Liver (tissue), 9 donors: ENCODE measurements around the gene PHGDH. TPM values are rescaled to one million over a fixed set of nuclear protein-coding genes. Genes with fewer than 3 reads are reported as not detected.
A peak's percentile ranks its signal among the peaks of the same experiment; 100 is the strongest.

Experiments used
- DNase-seq: peaks from one replicate; pipeline ENCODE4 v3.0.0-alpha.2; 2017; ENCODE audit warnings: low spot score
- H3K27ac ChIP-seq, 2 donors: one replicate each; pipeline ENCODE4 v1.7.0; 2013; ENCODE audit warnings: inconsistent platforms in 2 of 2, low read length in 2 of 2, control low read depth in 1 of 2, low read depth in 1 of 2, mild to moderate bottlenecking in 1 of 2
- H3K27me3 ChIP-seq, 4 donors: one replicate each; pipeline versions ENCODE4 v1.6.1 to v1.7.0; 2013; ENCODE audit warnings: low read length in 3 of 4, inconsistent platforms in 1 of 4, mild to moderate bottlenecking in 1 of 4, moderate library complexity in 1 of 4; ENCODE audit not compliant: control insufficient read depth in 4 of 4, insufficient read depth in 4 of 4
- H3K36me3 ChIP-seq, 4 donors: one replicate each; pipeline versions ENCODE4 v1.6.1 to v1.7.0; 2013; ENCODE audit warnings: low read length in 3 of 4, mild to moderate bottlenecking in 3 of 4, low read depth in 1 of 4, moderate library complexity in 1 of 4; ENCODE audit not compliant: control insufficient read depth in 4 of 4, insufficient read depth in 3 of 4
- H3K4me1 ChIP-seq, 4 donors: one replicate each; pipeline versions ENCODE4 v1.6.1 to v1.7.0; 2013; ENCODE audit warnings: low read length in 3 of 4, mild to moderate bottlenecking in 3 of 4, moderate library complexity in 1 of 4; ENCODE audit not compliant: control insufficient read depth in 4 of 4, insufficient read depth in 4 of 4
- H3K4me3 ChIP-seq, 3 donors: one replicate each; pipeline versions ENCODE4 v1.6.1 to v1.7.0; 2013; ENCODE audit warnings: low read length in 3 of 3, control low read depth in 1 of 3, low read depth in 1 of 3, mild to moderate bottlenecking in 1 of 3
- H3K9ac ChIP-seq, 2 donors: one replicate each; pipeline ENCODE4 v1.7.0; 2013; ENCODE audit warnings: low read length in 2 of 2, mild to moderate bottlenecking in 2 of 2, moderate library complexity in 2 of 2, control low read depth in 1 of 2, low read depth in 1 of 2
- H3K9me3 ChIP-seq, 4 donors: one replicate each; pipeline versions ENCODE4 v1.6.1 to v1.7.0; 2013; ENCODE audit warnings: low read length in 3 of 4; ENCODE audit not compliant: control insufficient read depth in 4 of 4
- ATF3 ChIP-seq: IDR thresholded peaks from 2 replicates; pipeline ENCODE4 v1.6.1; 2016; ENCODE audit warnings: antibody characterized with exemption
- CTCF ChIP-seq: fragments of 150-350 bp; IDR thresholded peaks from 2 replicates; pipeline ENCODE4 v1.5.1; 2017; ENCODE audit warnings: improper control_type of control experiment, low read depth, low read length; ENCODE audit not compliant: missing input control
- EGR1 ChIP-seq, 2 donors: IDR thresholded peaks; 2 replicates each; pipeline ENCODE4 v1.6.1; 2016 to 2018; ENCODE audit warnings: antibody characterized with exemption in 2 of 2, low read depth in 2 of 2
- FOXA1 ChIP-seq: IDR thresholded peaks from 2 replicates; pipeline ENCODE4 v1.6.1; 2016; ENCODE audit warnings: antibody characterized with exemption
- FOXA2 ChIP-seq: IDR thresholded peaks from 2 replicates; pipeline ENCODE4 v1.6.1; 2016; ENCODE audit warnings: antibody characterized with exemption
- GABPA ChIP-seq, 2 donors: IDR thresholded peaks in 1 of 2; conservative IDR thresholded peaks in 1 of 2; 2 replicates each; pipeline ENCODE4 v1.6.1; 2016; ENCODE audit warnings: antibody characterized with exemption in 2 of 2, mild to moderate bottlenecking in 1 of 2, moderate library complexity in 1 of 2
- HNF4A ChIP-seq, 2 donors: conservative IDR thresholded peaks; 2 replicates each; pipeline ENCODE4 v1.6.1; 2016; ENCODE audit warnings: antibody characterized with exemption in 2 of 2, mild to moderate bottlenecking in 2 of 2
- HNF4G ChIP-seq: IDR thresholded peaks from 2 replicates; pipeline ENCODE4 v1.6.1; 2016; ENCODE audit warnings: antibody characterized with exemption
- JUND ChIP-seq, 2 donors: IDR thresholded peaks; 2 replicates each; pipeline ENCODE4 v1.6.1; 2016; ENCODE audit warnings: antibody characterized with exemption in 2 of 2
- MAX ChIP-seq: IDR thresholded peaks from 2 replicates; pipeline ENCODE4 v1.6.1; 2016; ENCODE audit warnings: antibody characterized with exemption
- NR2F2 ChIP-seq: IDR thresholded peaks from 2 replicates; pipeline ENCODE4 v1.6.1; 2016; ENCODE audit warnings: antibody characterized with exemption
- RAD21 ChIP-seq, 2 donors: IDR thresholded peaks; 2 replicates each; pipeline ENCODE4 v1.6.1; 2016; ENCODE audit warnings: antibody characterized with exemption in 2 of 2, mild to moderate bottlenecking in 2 of 2
- RXRA ChIP-seq, 2 donors: IDR thresholded peaks; 2 replicates each; pipeline ENCODE4 v1.6.1; 2017 to 2018; ENCODE audit warnings: antibody characterized with exemption in 2 of 2, mild to moderate bottlenecking in 1 of 2
- SP1 ChIP-seq: IDR thresholded peaks from 2 replicates; pipeline ENCODE4 v1.6.1; 2018; ENCODE audit warnings: antibody characterized with exemption, mild to moderate bottlenecking
- TAF1 ChIP-seq: conservative IDR thresholded peaks from 2 replicates; pipeline ENCODE4 v1.6.1; 2016; ENCODE audit warnings: antibody characterized with exemption, mild to moderate bottlenecking
- YY1 ChIP-seq: IDR thresholded peaks from 2 replicates; pipeline ENCODE4 v1.6.1; 2016; ENCODE audit warnings: antibody characterized with exemption, mild to moderate bottlenecking
- ZBTB33 ChIP-seq: IDR thresholded peaks from 2 replicates; pipeline ENCODE4 v1.6.1; 2016; ENCODE audit warnings: antibody characterized with exemption
- WGBS: extraction: QIAGEN DNeasy Blood & Tissue Kit; methylation state at CpG from one replicate; pipeline ENCODE4 v1.1.7; 2013; 5-methylcytosine and 5-hydroxymethylcytosine counted together
- polyA plus RNA-seq, 2 donors: library from polyadenylated mRNA; stranded (reverse) in 1 of 2; unstranded in 1 of 2; fragments of 200-250 nt in 1 of 2; fragments of >200 nt in 1 of 2; fragmentation: Nextera tagmentation in 1 of 2; extraction: Ambion mirVana in 1 of 2; gene quantifications; one replicate each; pipeline versions ENCODE4 v1.2.1 to v1.2.3, GENCODE V29; 2013 to 2015
- total RNA-seq, 2 donors: library from RNA; depleted of rRNA; stranded (reverse); fragments of >200 nt; gene quantifications; one replicate each; pipeline ENCODE4 v1.2.3, GENCODE V29; 2014
- TF ChIP-seq, protein P1 (sequence below): IDR thresholded peaks from 2 replicates; pipeline ENCODE4 v1.6.1; 2016; ENCODE audit warnings: antibody characterized with exemption, mild to moderate bottlenecking
- donor health status: healthy.
- donor health status: healthy.
- donor health status: healthy.
- donor health status: healthy.
- donor health status: healthy.

The PHGDH gene
- total and polyA plus RNA-seq, 4 donors, result 48.0 to 178 (median 80.5) TPM

DNA sequence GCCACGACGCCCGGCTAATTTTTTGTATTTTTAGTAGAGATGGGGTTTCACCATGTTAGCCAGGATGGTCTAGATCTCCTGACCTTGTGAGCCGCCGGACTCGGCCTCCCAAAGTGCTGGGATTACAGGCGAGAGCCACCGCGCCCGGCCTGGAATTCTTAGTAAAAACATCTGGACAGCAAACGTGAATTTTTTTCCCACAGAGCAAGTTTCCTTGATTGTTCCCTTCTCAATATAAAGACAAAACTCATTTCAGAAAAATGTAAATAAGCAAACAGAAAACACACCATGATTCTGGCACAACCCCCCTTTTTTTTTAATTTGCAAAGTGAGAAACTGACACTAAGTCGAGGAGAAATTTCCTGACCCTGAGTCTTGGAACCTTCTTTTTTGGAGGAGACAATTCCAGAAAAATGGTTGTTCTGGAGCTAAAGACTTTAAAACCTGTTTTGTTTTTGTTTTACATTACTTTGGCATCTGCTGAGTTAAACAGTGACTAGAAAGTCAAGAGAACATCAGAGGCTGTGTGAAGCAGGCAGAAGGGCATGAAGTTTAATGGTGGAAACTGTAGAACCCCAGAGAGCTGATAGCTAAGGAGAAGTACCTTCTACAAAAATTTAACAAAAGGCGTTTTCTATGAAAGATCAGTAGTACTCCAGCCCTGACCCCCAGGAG is 67.3 kb downstream of the PHGDH start:
- 81% methylated on average over 13 of the region's 13 CpGs for WGBS
- H3K4me3 ChIP-seq, result peak overlapping the region in 2 of 3 donors; percentile 21 to 37
- H3K27me3 ChIP-seq, result no peaks in the 10 kb centered on the region
- peak overlapping the region; percentile 85 for H3K27ac ChIP-seq
- TF ChIP-seq YY1 (peak; percentile 85), ZBTB33 (no peak), FOXA2 (no peak)
- H3K9ac ChIP-seq, result peak overlapping the region in 1 of 2 donors; percentile 94
- no peak for DNase-seq
- H3K9me3 ChIP-seq, result no peaks in the 10 kb centered on the region
- no peaks in the 10 kb centered on the region for H3K36me3 ChIP-seq
- H3K4me1 ChIP-seq, result peaks cover 11 to 65% (median 51%) of the 10 kb centered on the region in 4 donors

GRCh38 chr1:119779869-119780356 is 68.2 kb downstream of the PHGDH start:
- 8% methylated on average over 5 of the region's 5 CpGs for WGBS
- H3K36me3 ChIP-seq, result no peaks in the 10 kb centered on the region
- peak overlapping the region in 1 of 2 donors; percentile 94 for H3K9ac ChIP-seq
- peaks cover 11 to 65% (median 52%) of the 10 kb centered on the region in 4 donors for H3K4me1 ChIP-seq
- DNase-seq, result no peak
- H3K27me3 ChIP-seq, result no peaks in the 10 kb centered on the region
- TF ChIP-seq HNF4G, result peak; percentile 36
- TF ChIP-seq FOXA1, result peak; percentile 92
- TF ChIP-seq SP1, result peak; percentile 96
- TF ChIP-seq RXRA (IDR thresholded peaks at IDR 0.05), result peak; percentile 90 to 96
- TF ChIP-seq ATF3, result peak; percentile 83
- peak; percentile 50 to 96 for TF ChIP-seq EGR1 (IDR thresholded peaks at IDR 0.05; ENCODE audit: low read depth in 2 of 2)
- peak; percentile 72 to 86 for TF ChIP-seq HNF4A (conservative IDR thresholded peaks at IDR 0.05)
- TF ChIP-seq MAX, result peak; percentile 76
- peak in 1 of 2 donors; percentile 35 for TF ChIP-seq GABPA (IDR thresholded peaks at IDR 0.05 in 1 of 2, conservative IDR thresholded peaks at IDR 0.05 in 1 of 2)
- peak; percentile 56 to 63 for TF ChIP-seq RAD21 (IDR thresholded peaks at IDR 0.05)
- TF ChIP-seq CTCF, result no peak
- peak; percentile 94 for TF ChIP-seq FOXA2
- TF ChIP-seq, protein P1, sequence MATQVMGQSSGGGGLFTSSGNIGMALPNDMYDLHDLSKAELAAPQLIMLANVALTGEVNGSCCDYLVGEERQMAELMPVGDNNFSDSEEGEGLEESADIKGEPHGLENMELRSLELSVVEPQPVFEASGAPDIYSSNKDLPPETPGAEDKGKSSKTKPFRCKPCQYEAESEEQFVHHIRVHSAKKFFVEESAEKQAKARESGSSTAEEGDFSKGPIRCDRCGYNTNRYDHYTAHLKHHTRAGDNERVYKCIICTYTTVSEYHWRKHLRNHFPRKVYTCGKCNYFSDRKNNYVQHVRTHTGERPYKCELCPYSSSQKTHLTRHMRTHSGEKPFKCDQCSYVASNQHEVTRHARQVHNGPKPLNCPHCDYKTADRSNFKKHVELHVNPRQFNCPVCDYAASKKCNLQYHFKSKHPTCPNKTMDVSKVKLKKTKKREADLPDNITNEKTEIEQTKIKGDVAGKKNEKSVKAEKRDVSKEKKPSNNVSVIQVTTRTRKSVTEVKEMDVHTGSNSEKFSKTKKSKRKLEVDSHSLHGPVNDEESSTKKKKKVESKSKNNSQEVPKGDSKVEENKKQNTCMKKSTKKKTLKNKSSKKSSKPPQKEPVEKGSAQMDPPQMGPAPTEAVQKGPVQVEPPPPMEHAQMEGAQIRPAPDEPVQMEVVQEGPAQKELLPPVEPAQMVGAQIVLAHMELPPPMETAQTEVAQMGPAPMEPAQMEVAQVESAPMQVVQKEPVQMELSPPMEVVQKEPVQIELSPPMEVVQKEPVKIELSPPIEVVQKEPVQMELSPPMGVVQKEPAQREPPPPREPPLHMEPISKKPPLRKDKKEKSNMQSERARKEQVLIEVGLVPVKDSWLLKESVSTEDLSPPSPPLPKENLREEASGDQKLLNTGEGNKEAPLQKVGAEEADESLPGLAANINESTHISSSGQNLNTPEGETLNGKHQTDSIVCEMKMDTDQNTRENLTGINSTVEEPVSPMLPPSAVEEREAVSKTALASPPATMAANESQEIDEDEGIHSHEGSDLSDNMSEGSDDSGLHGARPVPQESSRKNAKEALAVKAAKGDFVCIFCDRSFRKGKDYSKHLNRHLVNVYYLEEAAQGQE, result peak; percentile 94
- peak; percentile 93 for TF ChIP-seq YY1
- peak; percentile 94 for TF ChIP-seq TAF1
- peak; percentile 69 for TF ChIP-seq ZBTB33
- TF ChIP-seq NR2F2, result peak; percentile 50
- peak; percentile 68 to 88 for TF ChIP-seq JUND (IDR thresholded peaks at IDR 0.05)
- peak overlapping the region; percentile 85 for H3K27ac ChIP-seq
- H3K9me3 ChIP-seq, result no peaks in the 10 kb centered on the region
- peak overlapping the region in 2 of 3 donors; percentile 21 to 44 for H3K4me3 ChIP-seq
